HG03159 (cell line): ENCODE results near the gene HNF1A.

Source experiments
- ATAC-seq: cut with Tn5 transposase; IDR thresholded peaks from one replicate; pipeline ENCODE4 v1.9.1; 2021; ENCODE audit warnings: mild to moderate bottlenecking, moderate library complexity; ENCODE audit not compliant: unreplicated experiment

HNF1A gene

GRCh38 chr12:120959111-120959878 lies 19.0 kb upstream of the HNF1A start:
- ATAC-seq = no peak

- ATAC-seq = no peak
Observed at GRCh38 chr12:120960657-120961056, 17.7 kb upstream of the HNF1A start.

- no peak for ATAC-seq
Observed at GRCh38 chr12:120961604-120962531, 16.5 kb upstream of the HNF1A start.

DNA sequence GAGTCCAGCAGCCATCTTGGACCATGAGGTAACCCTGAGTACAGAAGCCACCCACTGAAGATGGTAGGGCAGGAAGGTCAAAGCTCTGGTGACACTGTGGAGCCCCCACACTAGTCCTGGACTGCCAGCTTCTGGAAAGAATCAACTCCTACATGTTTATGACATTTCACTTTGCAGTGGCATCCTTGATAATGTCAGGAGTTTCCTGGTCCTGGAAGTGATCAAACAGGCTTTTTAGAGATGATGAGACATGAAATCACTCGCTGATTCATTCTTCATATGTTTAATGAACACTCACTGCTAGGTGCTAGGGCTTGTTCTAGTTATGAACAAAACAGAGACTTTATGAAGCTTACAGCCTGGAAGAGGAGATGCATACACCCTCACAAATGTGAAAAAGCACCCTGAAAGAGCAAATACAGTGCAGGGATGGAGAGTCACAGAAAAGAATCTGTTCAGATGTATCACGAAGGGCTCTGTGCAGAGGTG lies 15.8 kb upstream of the HNF1A start:
- no peak for ATAC-seq

GRCh38 chr12:120964298-120964697 lies 14.0 kb upstream of the HNF1A start:
- no peak for ATAC-seq

DNA sequence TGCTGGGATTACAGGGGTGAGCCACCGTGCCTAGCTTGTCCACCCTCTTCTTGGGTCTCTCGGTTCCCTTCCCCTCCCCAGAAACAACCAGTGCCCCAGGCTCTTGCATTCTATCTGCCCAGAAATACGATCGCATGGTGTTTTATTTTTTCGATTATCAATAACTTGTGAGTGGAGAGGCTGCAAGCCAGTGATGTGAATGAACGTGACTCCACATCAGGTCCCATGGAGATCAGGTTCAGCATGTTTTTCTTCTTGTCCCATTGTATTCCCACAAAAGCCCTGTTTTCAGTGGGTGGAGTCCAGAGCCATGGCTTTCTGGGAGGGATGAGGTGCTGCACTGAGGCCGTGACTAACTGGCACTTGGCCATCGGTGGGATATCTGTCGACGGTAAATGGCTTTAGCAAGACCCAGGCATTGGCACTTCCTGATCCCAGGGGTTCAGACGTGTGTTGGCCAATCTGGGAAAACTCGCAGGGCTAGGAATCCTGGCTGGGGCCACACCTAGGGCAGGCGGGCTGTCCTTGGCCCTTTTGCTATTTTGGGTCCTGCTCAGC lies 12.7 kb upstream of the HNF1A start:
- ATAC-seq = no peak

- ATAC-seq = no peak
Observed at GRCh38 chr12:120970310-120970709, 8.0 kb upstream of the HNF1A start.

GRCh38 chr12:120971299-120972180 lies 6.8 kb upstream of the HNF1A start:
- ATAC-seq = no peak

GRCh38 chr12:120972870-120973543 lies 5.3 kb upstream of the HNF1A start:
- no peak for ATAC-seq

DNA sequence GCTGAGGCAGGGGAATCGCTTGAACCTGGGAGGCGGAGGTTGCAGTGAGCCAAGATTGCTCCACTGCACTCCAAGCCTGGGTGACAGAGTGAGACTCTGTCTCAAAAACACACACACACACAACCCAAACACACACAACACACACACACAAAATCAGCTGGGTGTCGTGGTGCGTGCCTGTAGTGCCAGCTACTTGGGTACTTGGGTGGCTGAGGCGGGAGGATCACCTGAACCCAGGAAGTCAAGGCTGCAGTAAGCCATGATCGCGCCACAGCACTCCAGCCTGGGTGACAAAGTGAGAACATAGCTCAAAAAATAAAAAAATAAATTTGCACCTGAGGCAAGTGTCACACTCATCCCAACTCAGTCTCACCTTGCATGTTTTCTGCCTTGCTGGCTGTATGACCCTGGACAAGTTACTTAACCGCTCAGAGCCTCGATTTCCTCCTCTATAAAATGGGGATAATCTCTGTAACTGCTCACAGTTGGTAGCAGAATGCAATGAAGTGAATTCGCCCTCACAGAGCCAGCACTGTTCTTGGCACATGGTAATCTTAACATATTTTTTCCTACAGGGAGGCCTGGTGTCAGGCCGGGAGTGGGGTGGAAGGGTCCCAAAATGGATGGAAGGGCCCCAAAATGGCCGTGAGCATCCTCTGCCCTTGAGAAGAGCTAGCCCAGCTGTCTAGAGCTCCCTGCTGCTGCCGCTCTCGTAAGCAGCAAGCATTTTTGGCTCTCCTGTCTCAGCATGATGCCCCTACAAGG lies 630 bp upstream of the HNF1A start:
- no peak for ATAC-seq

GRCh38 chr12:120979220-120979861 lies 998 bp downstream of the HNF1A start:
- ATAC-seq = no peak

GRCh38 chr12:120979862-120980696 lies 1.7 kb downstream of the HNF1A start:
- ATAC-seq = no peak

DNA sequence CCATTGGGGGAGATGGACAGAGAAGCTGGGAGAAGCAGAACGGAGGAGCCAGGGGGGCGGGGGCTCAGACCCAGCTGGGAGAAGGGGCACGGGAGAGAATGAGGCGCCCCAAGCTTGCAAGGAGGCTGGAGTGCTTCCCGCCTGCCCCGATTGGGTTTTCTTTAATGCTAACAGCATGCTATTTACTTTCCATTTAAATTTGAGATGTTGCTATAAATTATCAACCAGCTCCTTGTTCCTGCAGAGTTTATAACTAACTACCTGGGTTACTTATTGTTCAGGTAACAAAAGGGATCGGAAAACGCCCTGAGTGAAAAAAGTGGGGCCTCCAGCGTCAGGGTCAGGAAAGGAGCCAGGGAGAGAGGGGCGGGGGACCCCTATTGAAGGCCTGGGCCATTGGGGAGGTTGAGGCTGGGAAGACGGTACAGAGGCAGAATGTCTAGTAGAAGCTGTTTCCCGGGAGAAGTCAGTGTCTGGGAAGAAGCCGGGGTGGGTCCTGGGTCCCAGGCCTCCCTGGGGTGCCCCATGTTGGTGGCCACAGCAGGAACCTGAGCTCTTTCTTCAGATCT lies 2.5 kb downstream of the HNF1A start:
- no peak for ATAC-seq

- no peak for ATAC-seq
Observed at GRCh38 chr12:120981407-120981941, 3.1 kb downstream of the HNF1A start.

- no peak for ATAC-seq
Observed at GRCh38 chr12:120982659-120983058, 4.3 kb downstream of the HNF1A start.

- ATAC-seq = no peak
Observed at GRCh38 chr12:120983759-120984158, 5.4 kb downstream of the HNF1A start.

- ATAC-seq = no peak
Observed at GRCh38 chr12:120984351-120984898, 6.1 kb downstream of the HNF1A start.
